CD14-positive monocyte (primary cell): ENCODE data around the gene TMEM252. TPM values are rescaled to one million over a fixed set of nuclear protein-coding genes. Genes with fewer than 3 reads are reported as not detected.
A peak's percentile ranks its signal among the peaks of the same experiment; 100 is the strongest.

Experiments used
- DNase-seq, 3 donors: peaks; one replicate each; pipeline ENCODE4 v3.0.0-alpha.2; 2011 to 2022
- H2AFZ ChIP-seq: 2 replicates; pipeline ENCODE4 v1.6.0; 2012; ENCODE audit warnings: mild to moderate bottlenecking, low read depth, low read length, inconsistent platforms; ENCODE audit not compliant: insufficient read depth, poor library complexity, severe bottlenecking
- H3K27ac ChIP-seq, 2 donors: 1 replicate in 1 of 2; 2 replicates in 1 of 2; pipeline ENCODE4 v1.5.1; 2012 to 2013; ENCODE audit warnings: low read length in 2 of 2, control low read depth in 1 of 2, inconsistent platforms in 1 of 2, low read depth in 1 of 2, mild to moderate bottlenecking in 1 of 2
- H3K27me3 ChIP-seq, 2 donors: one replicate each; pipeline versions ENCODE4 v1.6.0 to v1.6.1; 2011 to 2013; ENCODE audit warnings: low read length in 2 of 2; ENCODE audit not compliant: control insufficient read depth in 2 of 2, insufficient read depth in 2 of 2
- H3K36me3 ChIP-seq, 2 donors: replicated peaks in 1 of 2; 1 replicate in 1 of 2; 2 replicates in 1 of 2; pipeline versions ENCODE4 v1.5.1 to v1.6.1; 2012 to 2013; ENCODE audit warnings: low read length in 2 of 2, control low read depth in 1 of 2, inconsistent platforms in 1 of 2, mild to moderate bottlenecking in 1 of 2; ENCODE audit not compliant: insufficient read depth in 2 of 2, control insufficient read depth in 1 of 2
- H3K4me1 ChIP-seq, 2 donors: 1 replicate in 1 of 2; 2 replicates in 1 of 2; pipeline versions ENCODE4 v1.5.1 to v1.6.1; 2012 to 2013; ENCODE audit warnings: low read length in 2 of 2, control low read depth in 1 of 2, inconsistent platforms in 1 of 2, mild to moderate bottlenecking in 1 of 2, moderate library complexity in 1 of 2; ENCODE audit not compliant: insufficient read depth in 2 of 2, control insufficient read depth in 1 of 2
- H3K4me2 ChIP-seq: replicated peaks from 2 replicates; pipeline ENCODE3; 2012; ENCODE audit warnings: low read length, moderate library complexity, mild to moderate bottlenecking; ENCODE audit not compliant: poor library complexity, severe bottlenecking; ENCODE audit errors: extremely low read depth
- H3K4me3 ChIP-seq, 3 experiments: fragments of 200-600 bp in 1 of 3; sonication (generic) in 1 of 3; replicated peaks in 1 of 3; 1 replicate in 2 of 3; 2 replicates in 1 of 3; pipeline ENCODE4 v1.5.1; 2011 to 2013; ENCODE audit warnings: low read length in 3 of 3, mild to moderate bottlenecking in 3 of 3, control low read depth in 2 of 3, low read depth in 2 of 3, inconsistent platforms in 1 of 3, moderate library complexity in 1 of 3
- H3K79me2 ChIP-seq: 2 replicates; pipeline ENCODE4 v1.6.0; 2012; ENCODE audit warnings: mild to moderate bottlenecking, control low read depth, inconsistent platforms, low read length, moderate library complexity; ENCODE audit not compliant: insufficient read depth
- H3K9ac ChIP-seq: 2 replicates; pipeline ENCODE4 v1.6.0; 2017; ENCODE audit warnings: low read length, mild to moderate bottlenecking; ENCODE audit not compliant: insufficient read depth, poor library complexity, severe bottlenecking
- H3K9me3 ChIP-seq, 2 donors: replicated peaks in 1 of 2; 1 replicate in 1 of 2; 2 replicates in 1 of 2; pipeline versions ENCODE4 v1.5.1 to v1.6.1; 2012 to 2013; ENCODE audit warnings: low read length in 2 of 2, control low read depth in 1 of 2; ENCODE audit not compliant: control insufficient read depth in 1 of 2, insufficient read depth in 1 of 2
- H4K20me1 ChIP-seq: 2 replicates; pipeline ENCODE4 v1.6.0; 2012; ENCODE audit warnings: mild to moderate bottlenecking, low read length, control low read depth, moderate library complexity; ENCODE audit not compliant: insufficient read depth
- H3K27ac Mint-ChIP-seq, 7 donors: one replicate each; pipeline ENCODE4 v1.8.0; 2020; ENCODE audit warnings: mild to moderate bottlenecking in 7 of 7, mixed read lengths in 7 of 7, moderate library complexity in 6 of 7, inconsistent platforms in 2 of 7
- H3K27me3 Mint-ChIP-seq, 3 donors: one replicate each; pipeline ENCODE4 v1.8.0; 2021 to 2022; ENCODE audit warnings: low read depth in 3 of 3, mild to moderate bottlenecking in 3 of 3, mixed read lengths in 3 of 3, moderate library complexity in 3 of 3, inconsistent platforms in 1 of 3
- H3K36me3 Mint-ChIP-seq, 2 donors: one replicate each; pipeline ENCODE4 v1.8.0; 2020; ENCODE audit warnings: mixed read lengths in 2 of 2, inconsistent platforms in 1 of 2, mild to moderate bottlenecking in 1 of 2
- H3K4me1 Mint-ChIP-seq: one replicate; pipeline ENCODE4 v1.8.0; 2020; ENCODE audit warnings: mild to moderate bottlenecking, mixed read lengths
- H3K4me3 Mint-ChIP-seq, 2 donors: one replicate each; pipeline ENCODE4 v1.8.0; 2020; ENCODE audit warnings: mild to moderate bottlenecking in 2 of 2, mixed read lengths in 2 of 2, moderate library complexity in 1 of 2
- H3K9me3 Mint-ChIP-seq, 7 donors: one replicate each; pipeline ENCODE4 v1.8.0; 2020 to 2022; ENCODE audit warnings: mixed read lengths in 7 of 7, mild to moderate bottlenecking in 6 of 7, moderate library complexity in 6 of 7, inconsistent platforms in 2 of 7
- CTCF ChIP-seq: fragments of 200-600 bp; IDR thresholded peaks from one replicate; pipeline ENCODE4 v1.8.0; 2022; ENCODE audit warnings: antibody characterized with exemption, mild to moderate bottlenecking
- WGBS: methylation state at CpG from one replicate; pipeline ENCODE4 v1.1.5; 2013; ENCODE audit warnings: missing lambda C conversion rate; ENCODE audit not compliant: insufficient coverage; 5-methylcytosine and 5-hydroxymethylcytosine counted together
- intact Hi-C, 2 donors: fragments of 100-400 bp; cut with micrococcal nuclease; formaldehyde crosslinking; loops; one replicate each; pipeline versions ENCODE4 v1.15.0 to v1.15.1; 2023
- polyA plus RNA-seq, 3 donors: library from polyadenylated mRNA; depleted of rRNA in 1 of 3; unstranded in 2 of 3; stranded (reverse) in 1 of 3; fragments of 300-500 nt in 2 of 3; fragments of >200 nt in 1 of 3; fragmentation: Illumina TruSeq in 2 of 3; gene quantifications; 1 replicate in 2 of 3; 2 replicates in 1 of 3; pipeline ENCODE4 v1.2.3, GENCODE V29; 2012 to 2021

The TMEM252 gene
- polyA plus RNA-seq, 3 donors = not detected

- 100% methylated on average over 1 of the region's 3 CpGs for WGBS
- Histone ChIP-seq H4K20me1 (no peaks in the 10 kb centered on the region), H3K79me2 (no peaks in the 10 kb centered on the region), H2AFZ (no peak overlapping the region), H3K4me3 (no peak overlapping the region), H3K36me3 (no peaks in the 10 kb centered on the region), H3K9ac (no peak overlapping the region), H3K9me3 (no peaks in the 10 kb centered on the region), H3K4me2 (no peak overlapping the region), H3K4me1 (peaks cover 20 to 23% of the 10 kb centered on the region in 2 donors), H3K27ac (no peak overlapping the region), H3K27me3 (no peaks in the 10 kb centered on the region)
- Mint-ChIP-seq H3K4me3 (no peak overlapping the region), H3K4me1 (peaks cover 32% of the 10 kb centered on the region), H3K27ac (no peak overlapping the region), H3K36me3 (no peaks in the 10 kb centered on the region), H3K27me3 (peaks cover 0 to 3% (median 2%) of the 10 kb centered on the region in 3 donors), H3K9me3 (no peaks in the 10 kb centered on the region)
- no peak for DNase-seq
- intact Hi-C loops = no loop called here
- TF ChIP-seq CTCF = no peak
Observed at GRCh38 chr9:68533678-68534077, 7.0 kb downstream of the TMEM252 start.

GRCh38 chr9:68532131-68532530 lies 8.6 kb downstream of the TMEM252 start:
- H3K27ac ChIP-seq = peak overlapping the region; percentile 59 to 72
- H4K20me1 ChIP-seq = no peaks in the 10 kb centered on the region
- H3K36me3 ChIP-seq = no peaks in the 10 kb centered on the region
- H2AFZ ChIP-seq = peak overlapping the region; percentile 70
- H3K4me2 ChIP-seq = peak overlapping the region; percentile 15
- peak overlapping the region; percentile 29 to 45 for H3K4me3 Mint-ChIP-seq
- H3K27me3 Mint-ChIP-seq = peaks cover 0 to 3% (median 2%) of the 10 kb centered on the region in 3 donors
- no peaks in the 10 kb centered on the region for H3K9me3 ChIP-seq
- DNase-seq = peak; percentile 35 to 45 (median 38)
- H3K9ac ChIP-seq = no peak overlapping the region
- intact Hi-C loops = no loop called here
- H3K79me2 ChIP-seq = no peaks in the 10 kb centered on the region
- H3K4me3 ChIP-seq = peak overlapping the region in 1 of 3 experiments; percentile 13
- WGBS = no CpG with 5 or more reads among the region's 4 CpGs
- peaks cover 23 to 26% of the 10 kb centered on the region in 2 donors for H3K4me1 ChIP-seq
- H3K36me3 Mint-ChIP-seq = no peaks in the 10 kb centered on the region
- no peaks in the 10 kb centered on the region for H3K9me3 Mint-ChIP-seq
- no peaks in the 10 kb centered on the region for H3K27me3 ChIP-seq
- H3K4me1 Mint-ChIP-seq = peaks cover 37% of the 10 kb centered on the region
- TF ChIP-seq CTCF = no peak
- peak overlapping the region; percentile 74 to 93 (median 81) for H3K27ac Mint-ChIP-seq
